PC-9 (cell line): ENCODE data around the gene PAEP. TPM values are rescaled to one million over a fixed set of nuclear protein-coding genes. Genes with fewer than 3 reads are reported as not detected.

Experiments
- BruUV-seq: library from RNA; stranded (reverse); fragments of 400-500 nt; replicated peaks from 2 replicates; lab custom pipeline; 2021; lab: Mats Ljungman, UMichigan
- CTCF ChIA-PET: fragments of 300-600 bp; sonication (Branson Sonifier 250); formaldehyde crosslinking; loops from one replicate; lab custom pipeline; 2022; ENCODE audit warnings: antibody characterized with exemption; lab: Charles Lee
- POLR2A ChIA-PET: fragments of 300-600 bp; sonication (Branson Sonifier 250); formaldehyde crosslinking; loops from one replicate; lab custom pipeline; 2022; ENCODE audit warnings: antibody characterized with exemption; ENCODE audit not compliant: unreplicated experiment; lab: Charles Lee
- DNase-seq, 2 experiments: peaks; one replicate each; pipeline versions ENCODE4 v3.0.0 to v3.0.0-alpha.2; 2015 to 2022; ENCODE audit warnings: mixed read lengths in 1 of 2
- H2AFZ ChIP-seq: fragments of 200-600 bp; sonication (generic); 2 replicates; pipeline ENCODE4 v1.8.1; 2017; ENCODE audit warnings: antibody characterized with exemption
- H3F3A ChIP-seq: fragments of 200-600 bp; sonication (generic); 2 replicates; pipeline ENCODE4 v1.8.1; 2017; ENCODE audit warnings: antibody characterized with exemption, mild to moderate bottlenecking, low read depth; ENCODE audit not compliant: insufficient read depth
- H3K27ac ChIP-seq: fragments of 200-600 bp; sonication (generic); 2 replicates; pipeline ENCODE4 v1.6.1; 2016; ENCODE audit warnings: mixed run types
- H3K27me3 ChIP-seq: fragments of 200-600 bp; sonication (generic); 2 replicates; pipeline ENCODE4 v1.6.1; 2016; ENCODE audit warnings: low read depth, mixed run types; ENCODE audit not compliant: insufficient read depth
- H3K36me3 ChIP-seq: fragments of 200-600 bp; sonication (generic); 2 replicates; pipeline ENCODE4 v1.6.1; 2016; ENCODE audit warnings: low read depth, mixed run types
- H3K4me1 ChIP-seq: fragments of 200-600 bp; sonication (generic); replicated peaks from 2 replicates; pipeline ENCODE4 v1.6.1; 2016; ENCODE audit warnings: mixed run types; ENCODE audit not compliant: insufficient read depth
- H3K4me2 ChIP-seq: fragments of 200-600 bp; sonication (generic); 2 replicates; pipeline ENCODE4 v1.6.1; 2017; ENCODE audit warnings: mixed run types
- H3K4me3 ChIP-seq: fragments of 200-600 bp; sonication (generic); 2 replicates; pipeline ENCODE4 v1.6.1; 2016; ENCODE audit warnings: mixed run types
- H3K79me2 ChIP-seq: fragments of 200-600 bp; sonication (generic); 2 replicates; pipeline ENCODE4 v1.6.1; 2017; ENCODE audit warnings: low read depth, mixed run types
- H3K9me2 ChIP-seq: fragments of 200-600 bp; sonication (generic); 2 replicates; pipeline ENCODE4 v1.8.1; 2017; ENCODE audit warnings: mild to moderate bottlenecking; ENCODE audit not compliant: insufficient read depth
- H3K9me3 ChIP-seq: fragments of 200-600 bp; sonication (generic); 2 replicates; pipeline ENCODE4 v1.8.1; 2016; ENCODE audit warnings: low read depth; ENCODE audit not compliant: insufficient read depth
- H4K20me1 ChIP-seq: fragments of 200-600 bp; sonication (generic); 2 replicates; pipeline ENCODE4 v1.8.1; 2017; ENCODE audit not compliant: insufficient read depth
- EZH2 ChIP-seq: fragments of 200-600 bp; sonication (generic); IDR thresholded peaks from 2 replicates; pipeline ENCODE4 v1.8.0; 2017; ENCODE audit warnings: antibody characterized with exemption, low read depth
- intact Hi-C: fragments of 100-400 bp; cut with micrococcal nuclease; formaldehyde crosslinking; loops from one replicate; pipeline ENCODE4 v1.10.0; 2022; ENCODE audit not compliant: unreplicated experiment
- total RNA-seq: library from RNA; stranded (reverse); gene quantifications from 2 replicates; pipeline ENCODE4 v1.2.3, GENCODE V29; 2021
- TF ChIP-seq, protein P1 (sequence below): fragments of 200-600 bp; sonication (generic); conservative IDR thresholded peaks from 2 replicates; pipeline ENCODE4 v1.6.1; 2017; ENCODE audit warnings: mixed run types, antibody characterized with exemption, mild to moderate bottlenecking, moderate library complexity

The PAEP gene
- total RNA-seq, 1 experiment from 2014 or later: not detected

DNA sequence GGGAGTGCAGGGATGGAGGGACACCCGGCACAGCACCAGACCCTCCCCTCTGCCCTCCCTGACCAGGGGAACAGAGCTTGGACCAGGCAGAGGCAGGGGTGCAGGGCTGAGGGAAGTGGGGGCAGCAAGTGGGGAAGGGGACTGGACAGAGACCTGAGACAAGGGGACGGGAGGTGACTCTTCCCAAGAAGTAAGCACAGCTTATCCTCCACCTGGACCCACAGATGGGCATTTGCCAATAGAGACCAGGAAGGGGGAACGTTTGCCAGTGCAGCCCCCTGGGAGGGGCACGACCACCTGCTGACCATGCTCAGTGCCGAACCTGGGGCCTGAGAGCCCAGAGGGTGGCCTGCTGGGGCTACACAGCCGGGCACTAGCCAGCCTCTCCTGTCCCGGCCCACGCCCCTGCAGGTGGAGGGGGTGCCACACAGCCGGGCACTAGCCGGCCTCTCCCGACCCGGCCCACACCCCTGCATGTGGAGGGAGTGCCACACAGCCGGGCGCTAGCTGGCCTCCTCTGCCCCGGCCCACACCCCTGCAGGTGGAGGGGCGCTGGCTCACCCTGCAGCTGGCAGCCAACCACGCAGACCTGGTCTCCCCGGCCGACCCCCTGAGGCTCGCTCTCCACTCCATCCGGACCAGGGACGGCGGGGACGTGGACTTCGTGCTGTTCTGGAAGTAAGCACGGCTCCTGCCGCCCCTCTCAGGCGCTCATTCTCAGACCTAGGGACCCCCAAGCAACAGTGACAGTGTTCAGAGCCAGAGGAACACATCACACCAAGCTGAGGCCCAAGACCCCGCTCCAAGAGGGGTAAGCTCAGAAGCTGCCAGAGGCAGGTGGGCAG is 53.5 kb downstream of the PAEP start:
- Histone ChIP-seq H3K4me3 (no peak overlapping the region), H3K27me3 (peaks cover 81% of the 10 kb centered on the region), H3K36me3 (no peaks in the 10 kb centered on the region), H3K4me2 (no peak overlapping the region), H3F3A (no peaks in the 10 kb centered on the region), H2AFZ (no peak overlapping the region), H3K9me2 (no peaks in the 10 kb centered on the region), H4K20me1 (no peaks in the 10 kb centered on the region), H3K4me1 (no peaks in the 10 kb centered on the region), H3K79me2 (no peaks in the 10 kb centered on the region), H3K9me3 (no peaks in the 10 kb centered on the region), H3K27ac (no peak overlapping the region)
- no peak for DNase-seq
- ChIA-PET CTCF (no interaction called here), POLR2A (no interaction called here)
- BruUV-seq: no TSS peak
- intact Hi-C loops: no loop called here
- TF ChIP-seq, protein P1, sequence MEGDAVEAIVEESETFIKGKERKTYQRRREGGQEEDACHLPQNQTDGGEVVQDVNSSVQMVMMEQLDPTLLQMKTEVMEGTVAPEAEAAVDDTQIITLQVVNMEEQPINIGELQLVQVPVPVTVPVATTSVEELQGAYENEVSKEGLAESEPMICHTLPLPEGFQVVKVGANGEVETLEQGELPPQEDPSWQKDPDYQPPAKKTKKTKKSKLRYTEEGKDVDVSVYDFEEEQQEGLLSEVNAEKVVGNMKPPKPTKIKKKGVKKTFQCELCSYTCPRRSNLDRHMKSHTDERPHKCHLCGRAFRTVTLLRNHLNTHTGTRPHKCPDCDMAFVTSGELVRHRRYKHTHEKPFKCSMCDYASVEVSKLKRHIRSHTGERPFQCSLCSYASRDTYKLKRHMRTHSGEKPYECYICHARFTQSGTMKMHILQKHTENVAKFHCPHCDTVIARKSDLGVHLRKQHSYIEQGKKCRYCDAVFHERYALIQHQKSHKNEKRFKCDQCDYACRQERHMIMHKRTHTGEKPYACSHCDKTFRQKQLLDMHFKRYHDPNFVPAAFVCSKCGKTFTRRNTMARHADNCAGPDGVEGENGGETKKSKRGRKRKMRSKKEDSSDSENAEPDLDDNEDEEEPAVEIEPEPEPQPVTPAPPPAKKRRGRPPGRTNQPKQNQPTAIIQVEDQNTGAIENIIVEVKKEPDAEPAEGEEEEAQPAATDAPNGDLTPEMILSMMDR: no peak
- no peak for TF ChIP-seq EZH2

DNA sequence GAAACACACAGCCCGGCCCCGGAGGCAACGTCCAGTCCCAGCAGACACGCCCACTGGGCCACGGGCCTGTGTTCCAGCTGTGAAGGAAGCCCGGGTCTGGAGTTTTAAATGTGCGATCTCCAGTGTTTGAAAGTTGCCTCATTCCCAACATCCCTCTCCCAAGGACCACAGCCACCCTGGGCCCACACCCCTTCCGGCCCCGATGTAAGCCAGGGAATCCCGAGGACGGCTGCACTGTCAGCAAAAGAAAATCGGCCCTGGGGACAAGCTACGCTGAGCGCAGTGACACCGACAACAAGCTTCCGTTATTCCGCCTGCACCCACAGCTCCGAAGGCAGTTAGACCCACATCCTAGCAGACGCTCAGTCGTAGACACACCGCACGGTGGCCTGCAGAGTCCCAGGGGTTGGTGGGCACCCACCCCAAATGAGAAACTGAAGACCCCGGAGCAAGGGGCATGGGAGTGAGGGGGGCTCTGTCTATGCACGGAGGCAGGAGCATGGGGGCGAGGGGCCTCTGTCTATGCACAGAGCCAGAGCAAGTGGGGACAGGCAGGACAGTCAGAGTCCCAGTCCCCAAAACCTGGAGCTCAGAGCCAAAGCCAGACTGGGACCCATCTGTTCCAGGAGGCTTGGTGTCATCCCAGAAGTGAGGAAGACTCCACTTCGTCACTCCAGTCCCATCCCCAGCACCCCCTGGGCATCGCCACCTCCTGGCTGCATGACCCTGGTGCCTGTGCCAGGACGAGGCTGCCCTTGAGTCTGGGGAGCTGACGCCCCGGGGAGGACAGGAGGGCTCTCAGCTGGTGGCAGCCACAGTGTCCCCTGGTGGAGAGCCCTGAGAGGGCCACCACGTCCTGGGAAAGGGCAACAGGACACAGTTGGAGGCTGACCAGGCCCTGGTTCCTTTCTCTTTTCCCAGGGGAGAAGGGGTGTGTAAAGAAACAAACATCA is 54.4 kb downstream of the PAEP start:
- no peak overlapping the region for H2AFZ ChIP-seq
- H3K4me2 ChIP-seq: no peak overlapping the region
- H3K27me3 ChIP-seq: peaks cover 86% of the 10 kb centered on the region
- ChIA-PET POLR2A (no interaction called here), CTCF (no interaction called here)
- no peaks in the 10 kb centered on the region for H3K4me1 ChIP-seq
- H3F3A ChIP-seq: no peaks in the 10 kb centered on the region
- TF ChIP-seq, protein P1: peak; percentile 28; the same call in 1 of the 2 replicates
- TF ChIP-seq EZH2: no peak
- intact Hi-C loops: no loop called here
- no peaks in the 10 kb centered on the region for H3K9me2 ChIP-seq
- no TSS peak for BruUV-seq
- no peak for DNase-seq
- H3K4me3 ChIP-seq: no peak overlapping the region
- H4K20me1 ChIP-seq: no peaks in the 10 kb centered on the region
- no peaks in the 10 kb centered on the region for H3K9me3 ChIP-seq
- H3K36me3 ChIP-seq: no peaks in the 10 kb centered on the region
- no peaks in the 10 kb centered on the region for H3K79me2 ChIP-seq
- H3K27ac ChIP-seq: no peak overlapping the region

Other genes with a start within 250 kb of the PAEP start
- gene PPP1R26, start 82.0 kb upstream of the PAEP start, total RNA-seq: 41.2 and 46.9 TPM in 2 replicates
- 84.4 and 93.4 TPM in 2 replicates for gene MRPS2, start 61.1 kb upstream of the PAEP start, total RNA-seq
- gene LCN1, start 40.3 kb upstream of the PAEP start, total RNA-seq: not detected in 2 replicates
- gene OBP2A, start 15.6 kb upstream of the PAEP start, total RNA-seq: not detected in 2 replicates
- gene GLT6D1, start 77.8 kb downstream of the PAEP start, total RNA-seq: not detected in 2 replicates
- gene LCN9, start 101.6 kb downstream of the PAEP start, total RNA-seq: not detected in 2 replicates
- gene SOHLH1, start 137.7 kb downstream of the PAEP start, total RNA-seq: not detected in 2 replicates
- not detected in 2 replicates for gene KCNT1, start 140.4 kb downstream of the PAEP start, total RNA-seq